Breast epithelium (tissue), 3 donors: ENCODE measurements around the gene TJP1.

Source experiments
- CTCF ChIP-seq, 3 donors: fragments of 450-650 bp; IDR thresholded peaks; one replicate each; pipeline ENCODE4 v1.5.1; 2016 to 2017; ENCODE audit warnings: antibody characterized with exemption in 3 of 3, mild to moderate bottlenecking in 3 of 3, moderate library complexity in 3 of 3
- POLR2A ChIP-seq: fragments of 450-650 bp; IDR thresholded peaks from one replicate; pipeline ENCODE4 v1.6.1; 2016; ENCODE audit warnings: antibody characterized with exemption, mild to moderate bottlenecking, moderate library complexity

GRCh38 chr15:29849218-29849617, 26.9 kb upstream of the TJP1 start:
- no peak for TF ChIP-seq CTCF (IDR thresholded peaks at IDR 0.05)
- no peak for TF ChIP-seq POLR2A
